ENCODE data around the gene ZNF337. TPM values are rescaled to one million over a fixed set of nuclear protein-coding genes. Genes with fewer than 3 reads are reported as not detected.
"Not testable (repeated sequence)": the region's sequence is repeated elsewhere in the genome, so short reads cannot be mapped to it uniquely, and the experiment has no call there.

Gene ZNF337
- total RNA-seq, 4 donors from 2014 or later = 7.9 to 16.4 (median 13.6) TPM

DNA sequence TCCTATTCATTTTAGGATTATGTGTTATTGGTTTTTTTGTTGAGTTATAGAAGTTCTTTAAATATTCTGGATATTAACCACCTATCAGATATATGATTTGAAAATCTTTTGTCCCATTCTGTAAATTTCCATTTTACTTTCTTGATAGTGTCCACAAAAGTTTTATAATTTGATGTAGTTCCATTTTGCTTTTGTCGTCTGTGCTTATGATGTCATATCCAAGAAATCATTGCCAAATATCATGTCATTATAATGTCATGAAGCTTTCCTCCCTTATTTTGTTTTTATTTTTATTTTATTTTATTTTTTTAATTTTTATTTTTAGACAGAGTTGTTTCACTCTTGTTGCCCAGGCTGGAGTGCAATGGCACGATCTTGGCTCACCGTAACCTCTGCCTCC is 51.8 kb downstream of the ZNF337 start:
- no peak for DNase-seq (ENCODE audit: low spot score)
- no peak for TF ChIP-seq CTCF (IDR thresholded peaks at IDR 0.05)
- ATAC-seq (ENCODE audit: low FRiP score) = no peak

DNA sequence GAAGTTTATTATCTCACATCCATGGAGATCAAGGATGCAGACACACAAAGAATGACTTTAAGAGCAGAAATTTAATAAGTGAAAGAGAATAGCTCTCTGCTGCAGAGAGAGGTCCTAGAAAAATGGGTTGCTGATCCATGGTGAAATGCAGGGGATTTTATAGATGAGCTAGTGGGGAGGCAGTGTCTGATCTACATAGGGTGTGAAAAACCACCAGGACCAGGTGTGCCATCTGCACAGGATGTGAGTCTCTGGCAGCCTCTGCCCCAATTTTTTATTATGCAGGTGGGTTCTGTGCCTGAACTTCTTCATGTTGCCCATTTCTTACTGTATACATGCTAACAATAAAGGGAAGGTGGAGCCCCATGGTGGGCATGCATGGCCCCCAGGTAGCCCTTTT is 52.9 kb downstream of the ZNF337 start:
- no peak for TF ChIP-seq CTCF (IDR thresholded peaks at IDR 0.05)
- DNase-seq (ENCODE audit: low spot score) = no peak
- no peak for ATAC-seq (ENCODE audit: low FRiP score)

DNA sequence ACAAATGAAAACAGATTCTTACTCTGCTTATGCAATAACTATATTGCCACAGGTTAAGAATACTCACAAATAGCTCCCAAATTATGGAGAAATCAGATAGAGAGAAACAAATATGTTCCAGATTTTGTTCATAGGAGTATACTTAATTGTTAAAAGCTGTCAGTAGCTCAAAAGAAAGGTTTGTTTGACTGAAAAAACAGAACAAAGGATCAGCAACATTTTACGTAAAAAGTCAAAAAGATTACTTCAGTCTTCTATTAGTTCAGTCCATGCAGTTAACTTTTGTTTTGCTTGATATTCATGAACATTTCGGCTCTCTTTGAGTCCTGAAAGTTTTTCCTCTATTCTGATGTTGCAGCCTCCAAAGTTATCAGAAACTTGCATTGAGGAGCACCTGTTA is 59.4 kb downstream of the ZNF337 start:
- TF ChIP-seq CTCF (IDR thresholded peaks at IDR 0.05) = no peak
- ATAC-seq (ENCODE audit: low FRiP score) (no peak), DNase-seq (ENCODE audit: low spot score) (no peak)

DNA sequence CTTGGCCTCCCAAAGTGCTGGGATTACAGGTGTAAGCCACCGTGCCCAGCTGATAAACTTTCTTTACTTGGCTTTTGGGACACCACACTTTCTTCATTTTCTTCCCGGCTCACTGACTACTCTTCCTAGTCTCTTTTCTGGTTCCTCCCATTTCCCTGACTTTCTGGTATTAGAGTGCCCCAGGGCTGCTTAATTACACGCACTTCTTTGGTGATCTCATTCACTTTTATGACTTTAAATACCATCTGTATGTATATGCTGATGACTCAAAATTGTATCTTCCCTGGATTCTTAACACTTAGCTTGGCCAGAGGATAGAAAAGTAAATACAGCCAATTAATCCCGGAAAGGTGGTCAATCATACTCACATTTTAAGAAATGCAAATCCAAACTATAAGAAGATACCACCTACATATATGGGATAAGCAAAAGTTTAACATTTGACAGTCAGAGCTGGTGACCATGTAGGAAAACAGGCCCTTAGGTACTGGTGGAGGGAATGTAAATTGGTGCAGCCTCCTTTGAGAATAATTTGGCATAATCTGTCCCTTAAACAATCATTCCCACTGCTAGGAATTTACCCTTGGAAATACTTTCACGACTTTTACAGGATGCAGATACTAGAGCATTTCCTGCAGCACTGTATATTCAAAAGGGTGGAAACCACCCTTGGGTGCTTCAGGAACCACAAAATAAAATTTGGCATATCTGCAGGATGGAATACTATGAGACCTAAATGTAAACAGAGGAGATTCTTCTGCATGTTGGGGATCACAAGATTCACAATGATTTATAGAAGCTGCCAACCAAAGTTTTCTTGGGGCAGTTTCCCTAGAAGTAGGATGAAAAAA is 63.5 kb downstream of the ZNF337 start:
- no peak for DNase-seq (ENCODE audit: low spot score)
- no peak for TF ChIP-seq CTCF (IDR thresholded peaks at IDR 0.05)
- no peak for ATAC-seq (ENCODE audit: low FRiP score)

GRCh38 chr20:25630615-25631014 is 66.0 kb downstream of the ZNF337 start:
- not testable (repeated sequence) for ATAC-seq (ENCODE audit: low FRiP score); DNase-seq (ENCODE audit: low spot score)

DNA sequence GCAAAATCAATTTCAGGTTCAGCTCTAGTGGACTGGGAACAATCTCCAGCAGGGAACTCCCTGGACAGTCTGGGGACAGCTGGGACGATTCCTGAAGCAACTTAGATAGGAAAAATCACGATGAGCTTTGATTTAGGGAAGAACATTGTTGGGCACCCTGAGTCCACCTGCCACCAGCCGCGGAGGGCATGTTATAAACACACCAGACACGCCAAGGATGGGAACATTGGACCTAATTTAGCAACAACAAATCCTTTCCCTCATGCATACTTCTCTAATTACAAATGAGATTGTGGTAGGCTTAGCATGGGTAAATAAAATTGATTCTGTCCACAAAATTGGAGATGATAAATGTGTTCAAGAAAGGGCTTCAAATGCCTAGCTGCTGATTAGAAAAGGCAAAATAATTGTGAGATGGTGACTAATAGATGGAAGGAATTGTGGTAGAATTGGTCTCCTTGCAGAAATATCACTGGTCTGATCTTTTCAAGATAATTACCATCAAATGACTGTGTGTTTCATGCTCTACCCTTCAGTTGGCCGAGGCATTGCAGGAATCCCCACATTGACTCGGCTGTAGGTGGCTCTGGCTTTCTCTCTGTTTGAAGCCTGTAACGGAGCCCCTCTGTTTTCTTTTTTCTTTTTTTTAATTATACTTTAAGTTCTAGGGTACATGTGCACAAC is 66.7 kb downstream of the ZNF337 start:
- no peak for DNase-seq (ENCODE audit: low spot score)
- no peak for TF ChIP-seq CTCF (IDR thresholded peaks at IDR 0.05)
- ATAC-seq (ENCODE audit: low FRiP score) = no peak

DNA sequence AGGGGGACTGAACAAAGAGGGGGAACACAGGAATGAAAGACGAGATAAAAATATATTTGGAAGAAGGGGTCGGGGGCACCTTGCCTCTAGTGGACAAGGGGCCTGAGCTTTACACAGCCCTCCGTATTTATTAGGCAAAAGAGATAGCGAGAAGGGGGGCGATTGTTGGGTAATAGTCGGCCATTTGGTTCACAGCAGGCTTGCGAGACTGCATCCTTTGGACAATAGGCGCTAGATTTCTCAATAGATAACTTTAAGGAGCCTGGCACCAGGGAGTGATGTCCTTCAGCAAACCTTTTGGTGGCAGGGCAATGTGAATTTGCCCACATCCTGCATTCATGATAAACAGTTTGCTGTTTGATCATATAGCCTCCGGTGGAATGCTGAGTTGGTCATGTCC is 69.9 kb downstream of the ZNF337 start:
- TF ChIP-seq CTCF (IDR thresholded peaks at IDR 0.05) = no peak
- ATAC-seq (ENCODE audit: low FRiP score) (no peak), DNase-seq (ENCODE audit: low spot score) (no peak)

Data from omental fat pad (tissue), 4 donors.